Astrocyte (in vitro differentiated cells and primary cell): Measurements from ENCODE around the gene IGFALS. TPM values are rescaled to one million over a fixed set of nuclear protein-coding genes. Genes with fewer than 3 reads are reported as not detected.

Experiments
- DNase-seq: peaks from one replicate; pipeline ENCODE4 v3.0.0-alpha.2; 2010; ENCODE audit warnings: low read depth
- FAIRE-seq: peaks from 2 replicates; lab custom pipeline; 2011; peaks lifted over from hg19 to GRCh38; lab: Jason Lieb, UNC
- H2AFZ ChIP-seq: 2 replicates; pipeline ENCODE4 v1.6.0; 2012; ENCODE audit warnings: low read depth, low read length, inconsistent platforms
- H3K27ac ChIP-seq: 2 replicates; pipeline ENCODE4 v1.5.1; 2011; ENCODE audit warnings: low read depth, low read length, inconsistent platforms
- H3K27me3 ChIP-seq: 2 replicates; pipeline ENCODE4 v1.6.0; 2011; ENCODE audit warnings: low read length, inconsistent platforms; ENCODE audit not compliant: insufficient read depth
- H3K36me3 ChIP-seq: 2 replicates; pipeline ENCODE4 v1.5.1; 2011; ENCODE audit warnings: low read length, inconsistent platforms; ENCODE audit not compliant: insufficient read depth
- H3K4me1 ChIP-seq: 2 replicates; pipeline ENCODE4 v1.5.1; 2011; ENCODE audit warnings: low read length, inconsistent platforms; ENCODE audit not compliant: insufficient read depth
- H3K4me2 ChIP-seq: 2 replicates; pipeline ENCODE4 v1.6.0; 2012; ENCODE audit warnings: low read length, inconsistent platforms
- H3K4me3 ChIP-seq: 2 replicates; pipeline ENCODE4 v1.5.1; 2011; ENCODE audit warnings: low read depth, mild to moderate bottlenecking, low read length, inconsistent platforms; ENCODE audit not compliant: insufficient read depth
- H3K79me2 ChIP-seq: 2 replicates; pipeline ENCODE4 v1.6.0; 2012; ENCODE audit warnings: mild to moderate bottlenecking, low read length, inconsistent platforms; ENCODE audit not compliant: insufficient read depth
- H3K9ac ChIP-seq: 2 replicates; pipeline ENCODE4 v1.6.0; 2012; ENCODE audit warnings: mild to moderate bottlenecking, low read length, inconsistent platforms
- H3K9me3 ChIP-seq: 2 replicates; pipeline ENCODE4 v1.5.1; 2012; ENCODE audit warnings: low read depth, mild to moderate bottlenecking, low read length, inconsistent platforms; ENCODE audit not compliant: insufficient read depth
- H4K20me1 ChIP-seq: 2 replicates; pipeline ENCODE4 v1.6.0; 2012; ENCODE audit warnings: low read length, inconsistent platforms; ENCODE audit not compliant: insufficient read depth
- H3K27ac Mint-ChIP-seq: one replicate; pipeline ENCODE4 v1.8.0; 2021; ENCODE audit warnings: mild to moderate bottlenecking, mixed read lengths; ENCODE audit not compliant: unreplicated experiment
- H3K27me3 Mint-ChIP-seq: one replicate; pipeline ENCODE4 v1.8.0; 2021; ENCODE audit warnings: low read depth, mixed read lengths; ENCODE audit not compliant: unreplicated experiment
- H3K36me3 Mint-ChIP-seq: one replicate; pipeline ENCODE4 v1.8.0; 2021; ENCODE audit warnings: low read depth, mixed read lengths; ENCODE audit not compliant: unreplicated experiment
- H3K4me1 Mint-ChIP-seq: one replicate; pipeline ENCODE4 v1.8.0; 2021; ENCODE audit warnings: low read depth, mixed read lengths; ENCODE audit not compliant: unreplicated experiment
- H3K4me3 Mint-ChIP-seq: one replicate; pipeline ENCODE4 v1.8.0; 2021; ENCODE audit warnings: mild to moderate bottlenecking, moderate library complexity, mixed read lengths; ENCODE audit not compliant: unreplicated experiment
- H3K9me3 Mint-ChIP-seq: one replicate; pipeline ENCODE4 v1.8.0; 2021; ENCODE audit warnings: mild to moderate bottlenecking, mixed read lengths; ENCODE audit not compliant: unreplicated experiment
- EZH2 ChIP-seq: IDR thresholded peaks from 2 replicates; pipeline ENCODE4 v1.6.1; 2012; ENCODE audit warnings: mild to moderate bottlenecking, low read length, inconsistent platforms; ENCODE audit not compliant: insufficient read depth
- total RNA-seq: library from RNA; stranded (reverse); gene quantifications from 2 replicates; pipeline ENCODE4 v1.2.1, GENCODE V29; 2021
- TF ChIP-seq, protein P1 (sequence below): IDR thresholded peaks from 2 replicates; pipeline ENCODE4 v1.5.1; 2011; ENCODE audit warnings: low read depth, mild to moderate bottlenecking, inconsistent platforms, low read length, moderate library complexity; ENCODE audit not compliant: insufficient read depth

The IGFALS gene
- total RNA-seq, 1 donor from 2014 or later = not detected

DNA sequence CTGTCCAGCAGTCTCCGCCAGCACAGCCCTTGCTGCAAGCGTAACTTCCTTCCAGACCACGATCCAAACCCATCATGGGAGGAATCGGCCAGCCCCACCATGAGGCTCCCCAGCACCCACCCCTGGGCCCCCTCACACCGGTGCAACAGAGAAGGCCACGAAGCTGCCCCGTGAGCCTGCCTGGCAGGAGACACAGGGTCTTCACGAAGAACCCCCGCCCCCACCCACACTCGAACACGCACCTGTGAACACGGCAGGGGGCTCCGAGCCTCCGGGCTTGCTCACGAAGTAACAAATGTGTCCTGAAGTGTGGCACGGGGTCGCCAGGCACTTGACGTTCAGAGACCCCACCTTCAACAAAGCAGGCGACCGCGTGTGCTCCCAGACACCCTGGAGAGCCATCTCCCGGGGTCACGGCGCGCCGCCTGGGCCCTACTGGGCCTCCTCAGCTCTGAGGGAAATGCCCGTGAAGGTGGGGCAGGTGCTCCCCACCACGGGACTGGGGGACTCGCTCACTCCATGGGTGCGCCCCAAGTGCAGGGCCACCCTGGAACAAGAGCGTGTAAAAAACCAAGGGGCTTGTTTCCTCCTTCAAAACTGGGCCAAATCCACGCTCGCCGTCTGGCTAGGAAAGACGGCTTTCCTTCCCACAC is 25.5 kb upstream of the IGFALS start:
- no peaks in the 10 kb centered on the region for H3K4me1 Mint-ChIP-seq
- TF ChIP-seq, protein P1, sequence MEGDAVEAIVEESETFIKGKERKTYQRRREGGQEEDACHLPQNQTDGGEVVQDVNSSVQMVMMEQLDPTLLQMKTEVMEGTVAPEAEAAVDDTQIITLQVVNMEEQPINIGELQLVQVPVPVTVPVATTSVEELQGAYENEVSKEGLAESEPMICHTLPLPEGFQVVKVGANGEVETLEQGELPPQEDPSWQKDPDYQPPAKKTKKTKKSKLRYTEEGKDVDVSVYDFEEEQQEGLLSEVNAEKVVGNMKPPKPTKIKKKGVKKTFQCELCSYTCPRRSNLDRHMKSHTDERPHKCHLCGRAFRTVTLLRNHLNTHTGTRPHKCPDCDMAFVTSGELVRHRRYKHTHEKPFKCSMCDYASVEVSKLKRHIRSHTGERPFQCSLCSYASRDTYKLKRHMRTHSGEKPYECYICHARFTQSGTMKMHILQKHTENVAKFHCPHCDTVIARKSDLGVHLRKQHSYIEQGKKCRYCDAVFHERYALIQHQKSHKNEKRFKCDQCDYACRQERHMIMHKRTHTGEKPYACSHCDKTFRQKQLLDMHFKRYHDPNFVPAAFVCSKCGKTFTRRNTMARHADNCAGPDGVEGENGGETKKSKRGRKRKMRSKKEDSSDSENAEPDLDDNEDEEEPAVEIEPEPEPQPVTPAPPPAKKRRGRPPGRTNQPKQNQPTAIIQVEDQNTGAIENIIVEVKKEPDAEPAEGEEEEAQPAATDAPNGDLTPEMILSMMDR = no peak
- no peak for TF ChIP-seq EZH2
- no peak for FAIRE-seq
- H3K36me3 Mint-ChIP-seq = peaks cover 9% of the 10 kb centered on the region
- no peak for DNase-seq
- Histone ChIP-seq H3K27ac (no peak overlapping the region), H3K4me1 (no peaks in the 10 kb centered on the region), H2AFZ (no peak overlapping the region), H3K4me2 (no peak overlapping the region), H3K79me2 (no peaks in the 10 kb centered on the region), H3K4me3 (no peak overlapping the region), H3K36me3 (no peaks in the 10 kb centered on the region), H4K20me1 (peaks cover 3% of the 10 kb centered on the region), H3K9ac (no peak overlapping the region), H3K9me3 (no peaks in the 10 kb centered on the region), H3K27me3 (no peaks in the 10 kb centered on the region)
- H3K4me3 Mint-ChIP-seq = no peak overlapping the region
- H3K27me3 Mint-ChIP-seq = no peaks in the 10 kb centered on the region
- H3K27ac Mint-ChIP-seq = no peak overlapping the region
- no peaks in the 10 kb centered on the region for H3K9me3 Mint-ChIP-seq

DNA sequence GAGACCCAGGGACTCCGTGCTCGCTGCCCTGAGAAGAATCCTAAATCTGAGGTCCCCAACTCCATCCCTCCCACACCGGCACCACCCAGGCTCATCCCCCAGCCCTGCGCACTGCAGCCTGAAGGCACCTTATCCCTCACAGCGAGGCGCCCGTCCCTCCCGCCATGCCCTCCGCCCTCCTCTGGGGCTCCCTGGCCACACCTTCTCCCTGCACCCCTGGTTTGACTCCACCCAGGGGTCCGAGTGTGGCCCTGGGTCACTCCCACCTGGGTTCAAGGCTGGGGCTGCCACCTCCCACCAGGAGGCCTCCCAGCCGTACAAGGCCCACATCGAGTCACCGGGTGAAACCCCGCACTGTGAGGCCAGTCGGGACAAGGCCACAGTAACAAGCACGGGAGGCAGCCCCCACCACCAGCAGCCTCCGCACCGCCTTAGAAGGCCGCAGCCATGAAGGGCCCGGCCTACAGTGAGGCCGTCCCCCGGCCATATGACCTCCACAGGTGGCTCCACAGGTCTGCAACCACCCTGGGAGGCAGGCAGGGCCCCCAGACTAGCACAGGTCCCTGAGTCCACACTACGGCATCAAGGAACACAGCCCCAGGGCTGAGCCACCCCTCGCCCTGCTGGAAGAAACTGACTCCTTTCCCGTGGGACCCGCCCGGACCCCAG is 24.8 kb upstream of the IGFALS start:
- no peak overlapping the region for H3K4me3 ChIP-seq
- H3K79me2 ChIP-seq = no peaks in the 10 kb centered on the region
- H3K36me3 Mint-ChIP-seq = peaks cover 12% of the 10 kb centered on the region
- no peak for TF ChIP-seq EZH2
- TF ChIP-seq, protein P1 = no peak
- DNase-seq (no peak), FAIRE-seq (no peak)
- no peaks in the 10 kb centered on the region for H4K20me1 ChIP-seq
- no peak overlapping the region for H3K4me2 ChIP-seq
- H3K9ac ChIP-seq = no peak overlapping the region
- H3K27me3 Mint-ChIP-seq = no peaks in the 10 kb centered on the region
- no peaks in the 10 kb centered on the region for H3K4me1 Mint-ChIP-seq
- H3K27ac ChIP-seq = no peak overlapping the region
- H3K9me3 ChIP-seq = no peaks in the 10 kb centered on the region
- no peaks in the 10 kb centered on the region for H3K4me1 ChIP-seq
- H2AFZ ChIP-seq = no peak overlapping the region
- no peak overlapping the region for H3K27ac Mint-ChIP-seq
- no peaks in the 10 kb centered on the region for H3K36me3 ChIP-seq
- H3K9me3 Mint-ChIP-seq = no peaks in the 10 kb centered on the region
- no peaks in the 10 kb centered on the region for H3K27me3 ChIP-seq
- H3K4me3 Mint-ChIP-seq = no peak overlapping the region

DNA sequence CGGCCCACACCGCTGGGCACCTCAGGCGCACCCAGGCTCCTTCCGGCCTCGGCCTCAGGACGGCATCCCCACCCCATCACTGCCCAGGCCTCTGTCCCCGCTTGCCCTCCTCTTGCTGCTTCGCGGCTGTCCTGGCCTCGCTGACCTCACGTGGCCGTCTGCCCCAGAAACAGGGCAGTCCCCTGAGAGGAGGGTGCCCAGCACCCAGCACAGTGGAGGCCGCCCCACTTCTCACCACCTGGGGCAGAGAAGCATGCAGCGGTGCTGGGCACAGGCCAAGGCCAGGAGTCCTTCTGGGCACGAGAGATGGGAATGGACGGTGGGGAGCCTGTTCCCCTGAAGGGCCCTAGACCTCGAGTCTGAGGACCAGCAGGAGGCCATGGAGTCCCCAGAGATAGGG is 24.2 kb upstream of the IGFALS start:
- DNase-seq (no peak), FAIRE-seq (no peak)
- Mint-ChIP-seq H3K36me3 (peaks cover 13% of the 10 kb centered on the region), H3K9me3 (no peaks in the 10 kb centered on the region), H3K4me1 (no peaks in the 10 kb centered on the region), H3K27me3 (no peaks in the 10 kb centered on the region), H3K4me3 (no peak overlapping the region), H3K27ac (no peak overlapping the region)
- TF ChIP-seq EZH2 = no peak
- TF ChIP-seq, protein P1 = no peak
- Histone ChIP-seq H3K79me2 (no peaks in the 10 kb centered on the region), H3K27ac (no peak overlapping the region), H3K27me3 (no peaks in the 10 kb centered on the region), H3K9me3 (no peaks in the 10 kb centered on the region), H3K4me1 (no peaks in the 10 kb centered on the region), H4K20me1 (peaks cover 3% of the 10 kb centered on the region), H3K9ac (no peak overlapping the region), H3K4me3 (no peak overlapping the region), H2AFZ (no peak overlapping the region), H3K36me3 (no peaks in the 10 kb centered on the region), H3K4me2 (no peak overlapping the region)
